BJ (cell line): ENCODE data around the gene MB. TPM values are rescaled to one million over a fixed set of nuclear protein-coding genes. Genes with fewer than 3 reads are reported as not detected.

Experiments used
- CTCF ChIA-PET: fragments of 350-600 bp; formaldehyde crosslinking; extraction: SDS; loops from one replicate; lab custom pipeline; 2021; ENCODE audit warnings: antibody characterized with exemption, inconsistent platforms; lab: Yijun Ruan, JAX
- POLR2A ChIA-PET: fragments of 300-600 bp; sonication (Branson Sonifier 250); formaldehyde crosslinking; extraction: SDS; loops from one replicate; lab custom pipeline; 2021; ENCODE audit warnings: antibody characterized with exemption; lab: Charles Lee
- DNase-seq: peaks from one replicate; pipeline ENCODE4 v3.0.0-alpha.2; 2011; ENCODE audit warnings: low read depth
- H3K27me3 ChIP-seq: 2 replicates; pipeline ENCODE4 v1.6.0; 2011; ENCODE audit warnings: low read length; ENCODE audit not compliant: control insufficient read depth, insufficient read depth
- H3K36me3 ChIP-seq: 2 replicates; pipeline ENCODE4 v1.5.1; 2011; ENCODE audit warnings: low read length; ENCODE audit not compliant: control insufficient read depth, insufficient read depth
- H3K4me3 ChIP-seq: 2 replicates; pipeline ENCODE4 v1.5.1; 2011; ENCODE audit warnings: low read depth, mild to moderate bottlenecking, control low read depth, low read length
- CTCF ChIP-seq: IDR thresholded peaks from 2 replicates; pipeline ENCODE4 v1.5.1; 2011; ENCODE audit warnings: low read depth, mild to moderate bottlenecking, control low read depth, inconsistent platforms, low read length, moderate library complexity; ENCODE audit not compliant: insufficient read depth
- polyA plus RNA-seq: library from polyadenylated mRNA; depleted of rRNA; stranded (reverse); fragments of >200 nt; gene quantifications from 2 replicates; pipeline ENCODE4 v1.2.3, GENCODE V29; 2011

The MB gene
- polyA plus RNA-seq, 1 experiment: not detected

- no peak for TF ChIP-seq CTCF
- DNase-seq: no peak
- POLR2A ChIA-PET: no interaction called here
- Histone ChIP-seq H3K36me3 (no peaks in the 10 kb centered on the region), H3K4me3 (no peak overlapping the region), H3K27me3 (no peaks in the 10 kb centered on the region)
- CTCF ChIA-PET: interaction anchor here (0.8 to 1.9 kb wide), 5 partner anchors 9 to 241 kb away, joined by 3 to 8 read pairs (median 5); no protein-coding TSS in a partner anchor
These were observed 24.6 kb downstream of the MB start for GRCh38 chr22:35592418-35592967.

GRCh38 chr22:35591714-35592417 is 25.3 kb downstream of the MB start:
- POLR2A ChIA-PET: no interaction called here
- CTCF ChIA-PET: interaction anchor here (0.8 to 1.9 kb wide), 7 partner anchors 8 to 241 kb away, joined by 3 to 8 read pairs (median 4); no protein-coding TSS in a partner anchor
- no peaks in the 10 kb centered on the region for H3K27me3 ChIP-seq
- TF ChIP-seq CTCF: no peak
- no peaks in the 10 kb centered on the region for H3K36me3 ChIP-seq
- no peak for DNase-seq
- H3K4me3 ChIP-seq: no peak overlapping the region

- no peak for DNase-seq
- no peaks in the 10 kb centered on the region for H3K27me3 ChIP-seq
- no peak overlapping the region for H3K4me3 ChIP-seq
- CTCF ChIA-PET: interaction anchor here (1.5 to 1.8 kb wide), 2 partner anchors 156 to 160 kb away, joined by 3 to 4 read pairs; no protein-coding TSS in a partner anchor
- POLR2A ChIA-PET: no interaction called here
- no peaks in the 10 kb centered on the region for H3K36me3 ChIP-seq
- TF ChIP-seq CTCF: no peak
These were observed 26.4 kb downstream of the MB start for GRCh38 chr22:35590634-35591295.

- DNase-seq: no peak
- Histone ChIP-seq H3K4me3 (no peak overlapping the region), H3K27me3 (no peaks in the 10 kb centered on the region), H3K36me3 (no peaks in the 10 kb centered on the region)
- ChIA-PET POLR2A (interaction anchor here (1.2 kb wide), 1 partner anchor 38 kb away, joined by 3 read pairs; no protein-coding TSS in a partner anchor), CTCF (interaction anchor here (0.8 to 3.0 kb wide), 2 partner anchors 159 to 535 kb away, joined by 3 to 15 read pairs; no protein-coding TSS in a partner anchor)
- TF ChIP-seq CTCF: no peak
These were observed 27.4 kb downstream of the MB start for GRCh38 chr22:35589756-35590093.
